Ishikawa (cell line): ENCODE measurements around the gene ACAD11.

Experiments used
- CEBPB ChIP-seq: IDR thresholded peaks from 2 replicates; pipeline ENCODE4 v1.6.1; 2012
- CREB1 ChIP-seq: IDR thresholded peaks from 2 replicates; pipeline ENCODE4 v1.6.1; 2012; ENCODE audit warnings: low read depth
- EGR1 ChIP-seq: IDR thresholded peaks from 2 replicates; pipeline ENCODE4 v1.6.1; 2012
- EP300 ChIP-seq: IDR thresholded peaks from 2 replicates; pipeline ENCODE4 v1.6.1; 2012; ENCODE audit warnings: borderline replicate concordance
- FOXM1 ChIP-seq: IDR thresholded peaks from 2 replicates; pipeline ENCODE4 v1.6.1; 2012; ENCODE audit warnings: low read depth, borderline replicate concordance
- NFIC ChIP-seq: IDR thresholded peaks from 2 replicates; pipeline ENCODE4 v1.6.1; 2012
- RAD21 ChIP-seq: IDR thresholded peaks from 2 replicates; pipeline ENCODE4 v1.6.1; 2012; ENCODE audit warnings: low read depth
- REST ChIP-seq: IDR thresholded peaks from 2 replicates; pipeline ENCODE4 v1.6.1; 2012; ENCODE audit warnings: low read depth, mild to moderate bottlenecking
- TAF1 ChIP-seq: IDR thresholded peaks from 2 replicates; pipeline ENCODE4 v1.6.1; 2012; ENCODE audit warnings: low read depth, mild to moderate bottlenecking
- TCF12 ChIP-seq: IDR thresholded peaks from 2 replicates; pipeline ENCODE4 v1.6.1; 2012; ENCODE audit warnings: low read depth
- TEAD4 ChIP-seq: IDR thresholded peaks from 2 replicates; pipeline ENCODE4 v1.6.1; 2012
- USF1 ChIP-seq: IDR thresholded peaks from 2 replicates; pipeline ENCODE4 v1.6.1; 2012
- YY1 ChIP-seq: IDR thresholded peaks from 2 replicates; pipeline ENCODE4 v1.6.1; 2012; ENCODE audit warnings: low read depth
- ZBTB7A ChIP-seq: IDR thresholded peaks from 2 replicates; pipeline ENCODE4 v1.6.1; 2012; ENCODE audit warnings: low read depth
- TF ChIP-seq, protein P1 (sequence below): IDR thresholded peaks from 2 replicates; pipeline ENCODE4 v1.6.1; 2012

The ACAD11 gene

DNA sequence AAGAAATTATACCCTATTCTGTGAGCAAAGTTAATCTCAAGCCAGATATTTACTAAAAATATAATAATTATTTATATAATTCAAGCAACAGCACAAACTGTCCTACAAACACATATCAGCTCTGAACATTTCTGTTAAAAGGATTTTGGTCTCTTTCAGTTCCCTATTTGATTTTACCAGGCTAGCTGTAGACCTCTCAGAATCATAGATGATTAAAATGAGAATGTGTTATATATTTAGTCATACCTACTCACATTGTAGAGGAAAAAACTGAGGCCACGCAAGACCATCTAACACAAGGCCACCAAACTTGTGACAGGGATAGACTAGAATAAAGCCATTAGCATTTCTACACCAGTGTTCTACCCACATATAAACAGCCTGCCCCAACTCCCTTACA lies 34.0 kb downstream of the ACAD11 start:
- TF ChIP-seq TCF12 (no peak), TEAD4 (no peak), YY1 (no peak), CREB1 (no peak), CEBPB (no peak), RAD21 (no peak), ZBTB7A (no peak), FOXM1 (no peak), USF1 (no peak), REST (no peak), EP300 (no peak), TAF1 (no peak), EGR1 (no peak), NFIC (no peak)
- TF ChIP-seq, protein P1, sequence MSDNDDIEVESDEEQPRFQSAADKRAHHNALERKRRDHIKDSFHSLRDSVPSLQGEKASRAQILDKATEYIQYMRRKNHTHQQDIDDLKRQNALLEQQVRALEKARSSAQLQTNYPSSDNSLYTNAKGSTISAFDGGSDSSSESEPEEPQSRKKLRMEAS, result no peak

DNA sequence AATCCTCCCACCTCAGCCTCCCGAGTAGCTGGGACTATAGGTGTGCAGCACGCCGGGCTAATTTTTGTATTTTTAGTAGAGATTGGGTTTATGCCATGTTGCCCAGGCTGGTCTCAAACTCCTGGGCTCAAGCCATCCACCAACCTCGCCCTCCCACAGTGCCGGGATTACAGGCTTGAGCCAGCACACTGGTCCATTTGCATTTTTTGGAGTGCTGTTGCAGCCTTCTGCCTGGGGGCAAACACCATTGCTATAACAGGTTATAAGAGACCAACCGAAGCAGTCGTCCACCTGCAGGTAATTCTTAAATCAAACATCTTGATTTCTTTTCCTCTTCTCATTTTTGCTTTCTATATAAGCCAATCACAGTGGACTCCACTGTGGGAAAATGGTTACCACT lies 34.8 kb downstream of the ACAD11 start:
- TF ChIP-seq ZBTB7A (no peak), USF1 (no peak), TEAD4 (no peak), TAF1 (no peak), EGR1 (no peak), YY1 (no peak), CEBPB (no peak), REST (no peak), CREB1 (no peak), RAD21 (no peak), TCF12 (no peak)
- TF ChIP-seq, protein P1, result no peak

DNA sequence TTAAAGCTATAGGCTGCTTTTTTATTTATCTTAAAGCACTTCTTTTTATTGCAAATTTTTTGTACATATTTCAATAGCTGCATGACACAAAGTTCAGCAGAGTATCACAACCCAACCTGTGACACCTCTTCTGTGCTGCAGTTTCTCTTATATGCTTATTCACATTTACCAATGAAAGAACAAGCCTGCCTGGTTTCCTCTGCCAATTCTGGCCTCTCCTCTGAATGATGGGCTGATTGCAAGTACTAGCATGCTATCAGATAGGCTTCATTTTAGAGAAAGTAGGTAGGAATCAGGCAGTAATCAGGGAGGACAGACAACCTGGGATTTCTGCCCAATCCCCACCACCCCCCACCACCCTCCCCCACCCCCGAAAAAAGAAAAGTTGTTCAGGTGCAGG lies 36.0 kb downstream of the ACAD11 start:
- TF ChIP-seq CEBPB, result no peak
- no peak for TF ChIP-seq TAF1
- no peak for TF ChIP-seq USF1
- no peak for TF ChIP-seq TEAD4

- TF ChIP-seq YY1 (no peak), EP300 (no peak), REST (no peak), FOXM1 (no peak), TAF1 (no peak), CEBPB (no peak), EGR1 (no peak), ZBTB7A (no peak), CREB1 (no peak), TEAD4 (no peak), TCF12 (no peak), RAD21 (no peak), USF1 (no peak), NFIC (no peak)
- TF ChIP-seq, protein P1, result no peak
These were observed 36.8 kb downstream of the ACAD11 start for GRCh38 chr3:132622761-132623160.
